Stimulated activated CD4-positive, alpha-beta T cell treated with anti-CD3 and anti-CD28 coated beads, TNF-alpha, amount 100 ng/mL, for 1 hour (primary cell): ENCODE measurements around the gene FOXI3.
A peak's percentile ranks its signal among the peaks of the same experiment; 100 is the strongest.

Experiments
- DNase-seq, 3 donors: peaks; one replicate each; pipeline ENCODE4 v3.0.0-alpha.2; 2020; ENCODE audit warnings: low read depth in 3 of 3, low spot score in 1 of 3

The FOXI3 gene

DNA sequence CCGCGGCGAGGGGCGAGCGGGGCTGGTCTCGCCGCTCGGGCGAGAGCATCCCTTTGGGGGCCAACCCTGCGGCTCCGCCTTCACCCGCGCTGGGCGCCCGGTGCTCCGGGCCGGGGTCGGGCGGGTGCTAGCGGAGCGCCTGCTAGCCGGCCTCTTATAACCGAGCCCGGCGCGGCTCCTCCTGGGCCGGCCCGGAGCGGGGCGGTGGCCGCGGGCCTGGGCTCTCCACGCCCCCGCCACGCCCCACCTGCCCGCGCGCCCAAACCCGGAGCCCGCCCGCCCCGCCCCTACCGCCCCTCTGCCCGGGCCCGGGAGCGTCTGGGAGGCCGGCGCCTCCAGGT is at the start of gene FOXI3:
Gene FOXI3, minus strand, starts transcription at position 129 of the 341 bp plus-strand sequence. CDS start 158 bp downstream, outside the sequence.
- DNase-seq: peak in 1 of 3 donors; percentile 1

DNA sequence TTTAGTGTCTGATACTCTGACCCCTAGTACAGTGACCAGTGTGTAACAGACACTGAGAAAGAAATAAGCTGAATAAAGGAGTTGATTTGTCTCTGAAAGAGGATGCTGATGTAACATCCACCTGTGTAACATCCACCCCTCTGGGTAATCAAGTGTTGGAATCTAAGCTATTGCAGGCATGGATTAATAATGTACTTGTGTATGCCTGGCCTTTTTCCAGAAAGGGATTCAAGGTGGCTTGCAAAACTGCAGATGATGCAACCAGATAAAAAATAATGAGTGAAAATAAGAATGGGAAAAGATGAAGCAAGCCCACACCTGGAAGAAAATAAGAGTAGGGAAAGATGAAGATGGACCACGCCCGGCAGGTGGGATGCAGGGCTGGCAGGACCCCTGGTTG is 48.2 kb upstream of the FOXI3 start:
- DNase-seq: no peak

DNA sequence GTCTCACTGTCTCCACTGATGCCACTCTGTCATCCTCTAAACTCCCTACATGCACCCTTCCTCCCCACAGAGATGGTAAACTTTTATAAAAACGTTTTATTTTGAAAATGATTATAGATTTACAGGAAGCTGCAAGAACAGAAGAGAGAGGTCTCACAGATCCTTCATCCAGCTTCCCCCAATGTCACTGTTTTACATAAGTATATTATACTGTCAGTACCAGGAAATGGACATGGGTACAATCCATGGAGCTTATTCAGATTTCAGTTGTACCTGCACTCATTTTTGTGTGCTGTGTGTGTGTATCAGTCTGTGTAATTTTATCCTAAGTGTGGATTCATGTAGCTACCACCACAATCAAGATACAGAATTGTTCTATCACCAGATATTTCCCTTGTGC is 46.7 kb upstream of the FOXI3 start:
- DNase-seq: no peak

DNA sequence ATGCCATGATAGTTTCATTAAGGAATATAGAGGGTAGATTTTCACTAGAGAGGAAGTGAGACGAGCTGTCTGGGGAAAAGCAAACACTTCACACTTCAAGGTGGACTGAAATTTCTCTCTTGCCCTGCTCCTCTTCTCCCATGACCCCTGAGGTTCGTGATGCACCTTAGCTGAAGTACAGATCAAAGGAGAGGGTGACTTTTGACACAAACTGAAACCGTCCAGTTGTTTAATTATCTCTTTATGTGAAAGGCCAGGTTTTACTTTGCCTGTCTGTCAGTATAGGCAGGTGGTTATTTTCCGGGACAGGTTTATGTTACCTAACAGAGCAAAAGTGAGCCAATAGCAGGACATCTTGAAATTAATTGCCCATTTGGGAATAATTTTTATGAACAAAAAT is 41.0 kb upstream of the FOXI3 start:
- no peak for DNase-seq

DNA sequence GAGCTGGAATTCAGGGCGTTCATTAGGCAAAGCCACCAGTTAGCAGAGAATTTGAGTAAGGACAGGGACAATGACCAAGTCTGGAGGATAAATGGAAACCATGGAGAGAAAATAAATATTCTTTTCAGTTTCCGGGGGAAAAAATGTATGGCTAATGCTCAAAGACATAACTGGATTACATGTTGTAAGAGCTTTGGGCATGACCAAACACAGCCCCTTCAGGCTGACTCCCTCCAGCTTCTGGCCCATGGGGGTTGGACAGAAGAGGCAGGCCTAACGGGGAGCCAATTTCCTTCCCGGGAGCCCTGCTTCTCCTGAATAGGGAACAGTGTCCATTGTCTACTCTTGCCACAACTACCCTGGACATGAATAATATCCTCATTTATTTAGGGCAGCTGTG is 39.5 kb upstream of the FOXI3 start:
- no peak for DNase-seq

DNA sequence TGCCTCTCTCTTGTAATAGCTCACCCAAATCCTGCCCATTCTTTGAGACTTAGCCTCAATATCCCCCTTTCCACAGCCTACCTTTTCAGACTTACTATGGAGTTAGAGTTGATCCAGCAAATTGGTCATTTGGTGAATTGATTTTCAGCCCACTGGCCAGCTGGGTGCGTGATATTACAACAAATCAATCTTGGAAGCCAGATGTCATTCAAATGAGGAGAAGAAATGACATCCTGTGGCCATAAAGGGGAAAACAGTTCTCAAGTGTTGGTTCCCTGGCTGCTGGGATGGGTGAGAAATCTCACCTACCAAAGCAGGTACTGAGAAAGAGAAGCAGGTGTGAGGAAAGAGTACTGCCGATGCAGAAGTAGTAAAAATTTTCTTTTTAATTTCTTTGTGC is 36.7 kb upstream of the FOXI3 start:
- no peak for DNase-seq

DNA sequence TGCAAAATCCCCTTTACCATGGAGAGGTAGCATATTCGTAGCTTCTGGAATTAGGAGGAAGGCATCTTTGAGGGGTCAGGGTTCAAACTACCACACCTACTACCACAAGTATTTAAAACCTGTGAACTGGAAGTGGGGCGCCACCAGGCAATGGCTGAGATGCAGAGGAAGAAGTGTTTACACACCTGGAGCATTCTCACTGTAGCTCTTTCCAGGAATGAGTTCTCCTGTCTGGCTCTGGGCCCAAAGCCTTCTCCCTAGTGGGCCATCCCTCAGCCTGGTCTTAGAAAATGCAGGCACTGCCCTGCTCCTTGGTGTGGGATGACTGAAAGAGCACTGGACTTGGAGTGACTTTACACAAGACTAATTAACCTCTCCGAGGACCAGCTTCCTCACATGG is 30.7 kb upstream of the FOXI3 start:
- DNase-seq: no peak

DNA sequence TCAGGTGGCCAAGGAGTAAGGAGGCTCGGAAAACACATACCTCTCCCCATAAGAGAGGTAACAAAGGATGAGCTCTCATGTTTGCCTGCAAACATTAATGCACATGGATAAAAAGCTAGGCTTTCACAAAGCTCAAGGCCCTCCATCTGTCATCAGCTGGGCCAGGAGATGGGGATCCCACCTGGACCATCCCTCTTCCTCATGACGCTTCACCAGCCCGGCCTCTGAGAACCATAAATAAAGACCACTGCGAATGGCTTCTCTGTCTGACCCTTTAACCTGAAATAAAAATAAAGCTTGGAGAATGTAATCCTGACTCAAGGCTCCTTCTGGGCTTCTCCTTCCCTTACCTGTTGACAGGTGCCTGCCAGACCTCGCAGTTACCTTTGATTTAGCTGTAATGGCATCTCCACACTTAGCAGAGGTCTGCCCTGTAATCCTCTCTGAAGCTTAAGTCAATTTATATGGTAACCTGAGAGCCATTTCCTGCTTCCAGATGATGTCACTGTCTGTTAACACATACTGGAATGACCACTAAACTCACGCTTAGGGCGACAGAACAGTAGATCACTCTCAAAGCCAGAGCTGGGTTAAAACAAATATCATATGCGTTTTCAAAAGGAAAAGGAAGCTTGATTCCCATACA is 29.3 kb upstream of the FOXI3 start:
- no peak for DNase-seq

DNA sequence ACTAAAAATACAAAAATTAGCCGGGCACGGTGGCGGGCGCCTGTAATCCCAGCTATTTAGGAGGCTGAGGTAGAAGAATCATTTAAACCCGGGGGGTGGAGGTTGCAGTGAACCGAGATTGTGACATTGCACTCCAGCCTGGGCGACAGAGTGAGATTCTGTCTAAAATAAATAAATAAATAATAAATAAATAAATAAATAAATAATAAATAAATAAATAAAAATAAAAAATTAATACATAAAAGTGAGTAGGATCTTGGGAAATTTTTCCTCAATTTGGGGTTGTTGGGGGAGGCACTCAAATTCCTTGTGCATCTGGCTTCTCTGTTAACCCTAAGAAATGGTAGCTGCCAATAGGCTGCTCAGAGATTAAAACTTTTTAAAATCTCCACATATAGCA is 20.3 kb upstream of the FOXI3 start:
- no peak for DNase-seq

DNA sequence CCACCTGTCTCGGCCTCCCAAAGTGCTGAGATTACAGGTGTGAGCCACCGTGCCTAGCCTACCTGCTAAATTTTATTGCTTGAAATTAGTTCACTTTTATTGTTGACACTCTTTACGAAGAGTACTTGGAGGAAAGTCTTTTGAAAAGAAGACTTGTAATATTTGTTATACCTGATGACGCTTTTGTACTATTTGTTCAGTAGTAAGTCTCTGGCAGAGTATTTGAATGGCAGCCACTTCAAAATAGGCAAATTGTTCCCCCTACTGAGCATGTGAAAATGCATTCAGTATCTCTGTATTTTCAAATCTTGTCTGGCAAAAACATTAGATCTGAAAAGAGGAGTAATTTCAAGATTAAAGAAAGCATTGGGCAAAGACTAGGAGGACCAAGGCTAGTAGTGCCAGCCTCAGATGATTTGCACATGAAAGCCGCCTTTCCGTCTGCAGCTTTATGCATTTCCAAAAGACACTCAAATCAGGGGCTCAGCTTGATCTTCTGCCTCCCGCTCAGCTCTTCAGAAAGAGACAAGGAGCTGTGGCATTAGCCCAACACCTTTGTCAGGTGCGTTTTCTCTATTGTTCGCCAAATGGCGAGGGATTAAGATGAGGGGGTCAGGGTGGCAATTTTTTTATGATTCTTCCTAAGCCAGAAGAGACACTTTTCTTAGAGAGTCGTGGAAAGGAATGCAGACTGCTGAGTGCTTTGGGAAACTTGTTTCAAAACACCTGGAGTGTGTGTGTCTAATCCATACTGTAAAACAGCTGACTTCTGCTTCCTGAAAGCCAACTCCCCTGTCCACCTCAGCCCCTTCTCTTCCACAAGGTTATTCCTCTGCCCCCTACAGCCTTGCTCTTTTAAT is 18.8 kb upstream of the FOXI3 start:
- DNase-seq: no peak

DNA sequence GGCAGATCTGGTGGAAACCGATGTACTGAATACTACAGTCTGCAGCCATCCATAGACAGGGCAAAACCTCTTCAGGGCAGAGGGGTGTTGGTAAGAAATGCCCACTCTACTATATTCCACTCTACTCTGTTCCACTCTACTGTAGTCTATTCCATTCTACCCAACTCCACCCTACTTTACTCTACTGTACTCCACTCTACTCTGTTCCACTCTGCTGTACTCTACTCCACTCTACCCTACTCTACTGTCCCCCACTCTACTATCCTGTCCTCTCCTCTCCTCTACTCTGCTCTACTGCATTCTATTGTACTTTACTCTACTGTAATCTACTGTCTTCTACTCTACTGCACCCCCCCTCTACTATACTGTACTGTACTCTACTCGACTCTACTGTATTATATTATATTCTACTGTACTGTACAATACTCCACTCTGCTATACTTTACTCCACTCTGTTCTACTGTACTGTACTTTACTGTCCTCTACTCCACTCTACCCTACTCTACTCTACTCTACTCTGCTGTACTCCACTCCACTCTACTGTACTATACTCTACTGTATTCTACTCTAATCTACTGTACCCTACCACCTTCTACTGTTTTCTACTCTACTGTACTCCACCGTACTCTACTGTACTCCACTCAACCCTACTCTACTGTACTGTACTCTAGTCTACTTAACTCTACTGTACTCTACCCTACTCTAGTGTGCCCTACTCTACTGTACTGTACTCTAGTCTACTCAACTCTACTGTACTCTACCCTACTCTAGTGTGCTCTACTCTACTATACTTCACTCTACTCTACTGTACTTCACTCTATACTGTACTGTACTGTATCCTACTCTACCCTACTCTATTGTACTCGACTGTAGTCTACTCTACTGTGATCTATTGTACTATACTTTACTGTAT is 17.0 kb upstream of the FOXI3 start:
- no peak for DNase-seq

DNA sequence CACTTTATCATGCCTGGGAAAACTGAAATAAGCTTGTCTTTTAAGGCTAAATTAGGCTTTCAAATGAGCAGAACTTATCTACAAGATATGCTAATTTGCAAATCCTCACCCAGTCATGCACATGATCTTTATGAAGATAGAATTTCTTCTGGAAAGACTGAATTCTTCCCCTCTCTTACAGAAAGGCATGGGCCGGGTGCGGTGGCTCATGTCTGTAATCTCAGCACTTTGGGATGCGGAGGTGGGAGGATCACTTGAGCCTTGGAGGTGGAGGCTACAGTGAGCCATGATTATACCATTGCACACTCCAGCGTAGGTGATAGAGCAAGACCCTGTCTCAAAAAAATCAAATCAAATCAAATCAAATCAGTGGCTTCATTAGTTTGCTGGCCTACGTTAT is 11.7 kb upstream of the FOXI3 start:
- no peak for DNase-seq

DNA sequence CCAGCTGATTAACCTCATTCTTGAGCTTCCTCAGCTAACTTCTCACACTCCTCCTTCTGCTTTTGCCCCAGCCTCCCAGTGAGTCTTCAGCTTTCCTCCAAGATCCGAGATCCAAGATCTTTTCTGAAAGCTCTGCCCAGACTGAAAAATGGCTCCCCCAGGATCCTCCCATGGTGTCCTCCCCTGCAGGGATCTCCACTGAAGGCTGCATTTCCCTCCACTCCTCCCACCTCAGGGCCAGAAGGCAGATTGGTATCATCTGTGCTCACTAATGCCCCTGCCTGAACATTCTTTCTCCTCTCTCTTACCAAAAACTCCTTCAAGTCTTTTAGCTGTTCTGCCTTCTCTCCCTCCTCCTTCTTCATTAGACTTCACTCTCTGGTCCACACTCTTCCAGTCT is 6.1 kb upstream of the FOXI3 start:
- no peak for DNase-seq

DNA sequence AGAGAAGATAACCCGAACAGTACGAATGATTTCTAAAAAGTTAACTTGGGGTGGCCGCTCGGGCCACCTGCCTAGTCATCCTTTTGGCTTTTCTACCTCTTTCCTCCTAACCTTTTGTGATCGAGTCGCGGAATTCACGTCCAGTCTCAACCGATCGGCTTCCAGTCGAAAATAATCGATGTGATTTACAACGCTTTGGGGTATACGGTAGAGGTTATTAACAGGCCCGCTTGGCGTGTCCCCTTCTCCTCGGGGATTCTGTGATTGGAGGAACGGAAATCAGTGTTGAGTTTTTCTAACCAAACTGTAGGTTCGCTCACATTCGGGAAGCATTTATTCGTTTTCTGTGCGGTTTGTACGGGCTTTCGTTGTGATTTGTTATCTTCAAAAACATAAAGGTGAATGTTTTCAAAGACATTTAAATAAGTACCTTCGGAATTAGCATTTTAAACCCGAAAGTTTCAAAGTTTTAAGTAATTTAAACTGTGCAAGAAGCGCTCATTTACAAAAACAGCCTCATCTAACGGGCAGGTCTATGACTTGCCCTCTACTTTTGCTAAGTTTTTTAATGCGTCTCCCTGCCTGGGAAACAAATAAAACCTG is 588 bp upstream of the FOXI3 start:
- DNase-seq: no peak

DNA sequence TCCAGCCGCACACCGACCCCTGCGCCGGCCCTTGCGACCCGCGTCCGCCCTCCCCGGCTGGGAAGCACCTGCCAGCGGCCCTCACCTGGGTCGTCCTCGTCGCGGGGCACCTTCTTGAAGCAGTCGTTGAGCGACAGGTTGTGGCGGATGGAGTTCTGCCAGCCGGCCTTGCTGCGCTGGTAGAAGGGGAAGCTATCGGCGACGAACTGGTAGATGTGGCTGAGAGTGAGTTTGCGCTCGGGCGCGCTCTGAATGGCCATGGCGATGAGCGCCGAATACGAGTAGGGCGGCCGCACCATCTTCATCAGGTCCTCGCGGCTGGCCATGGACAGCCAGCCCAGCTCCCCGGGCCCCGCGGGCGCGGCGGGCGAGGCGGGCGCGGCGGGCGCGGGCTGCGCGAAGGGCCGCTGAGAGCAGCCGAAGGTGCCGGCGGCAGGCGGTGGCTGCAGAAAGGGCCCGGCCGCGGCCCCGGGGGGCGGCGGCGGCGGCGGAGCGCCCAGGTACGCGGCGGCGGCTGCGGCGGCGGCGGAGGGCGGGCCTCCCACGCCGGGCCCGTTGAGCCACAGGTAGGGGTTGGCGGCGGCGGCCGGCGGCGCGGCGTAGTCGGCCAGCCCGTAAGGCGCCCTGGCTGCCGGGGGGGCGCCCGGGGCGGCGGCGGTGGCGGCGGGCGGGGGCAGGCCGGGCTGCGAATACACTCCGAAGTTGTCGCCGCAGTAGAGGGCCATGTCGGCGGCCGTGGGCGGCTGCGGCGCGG is 505 bp downstream of the FOXI3 start:
- peak in 1 of 3 donors; percentile 8 for DNase-seq

DNA sequence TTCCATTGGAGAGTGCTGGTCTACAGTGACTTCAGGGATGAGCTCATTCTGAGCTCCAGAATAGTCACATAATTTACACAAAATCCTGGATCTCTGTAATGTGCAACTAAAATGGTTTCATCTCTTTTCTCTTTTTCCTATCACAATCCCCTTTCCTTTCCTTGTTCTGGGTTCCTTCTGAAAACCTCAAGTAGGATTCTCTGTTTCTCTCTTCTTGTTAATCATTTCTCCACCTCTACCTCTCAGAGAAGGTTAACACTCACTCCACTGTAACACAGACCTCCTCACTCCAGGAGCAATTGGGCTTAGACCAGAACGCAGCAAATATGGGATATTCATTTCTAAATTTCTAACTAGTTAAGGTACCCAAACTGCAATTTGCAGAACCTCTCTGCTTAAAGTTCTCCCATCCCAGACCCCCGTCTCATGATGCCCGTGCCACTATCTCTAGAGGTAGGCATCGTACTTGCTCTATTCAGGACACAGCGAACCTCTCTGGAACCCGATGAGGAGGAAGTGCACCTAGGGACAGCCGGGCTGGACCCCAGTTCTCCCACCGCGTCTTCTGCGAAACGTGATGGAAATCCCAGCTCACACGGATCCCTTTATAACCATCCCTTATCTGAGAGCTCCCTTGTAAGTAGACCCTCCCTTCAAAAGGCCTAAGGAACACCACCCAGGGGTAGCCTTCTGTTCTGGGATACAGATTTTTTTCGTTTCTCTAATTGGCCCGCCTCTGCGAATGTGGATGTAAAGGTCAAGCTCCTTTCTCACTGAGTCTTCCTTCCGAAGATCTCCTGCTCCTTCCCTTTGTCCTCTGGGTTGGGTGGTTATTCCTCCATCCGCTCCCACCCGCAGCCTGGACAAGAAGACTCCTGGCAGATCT is 1.3 kb downstream of the FOXI3 start:
- DNase-seq: no peak

DNA sequence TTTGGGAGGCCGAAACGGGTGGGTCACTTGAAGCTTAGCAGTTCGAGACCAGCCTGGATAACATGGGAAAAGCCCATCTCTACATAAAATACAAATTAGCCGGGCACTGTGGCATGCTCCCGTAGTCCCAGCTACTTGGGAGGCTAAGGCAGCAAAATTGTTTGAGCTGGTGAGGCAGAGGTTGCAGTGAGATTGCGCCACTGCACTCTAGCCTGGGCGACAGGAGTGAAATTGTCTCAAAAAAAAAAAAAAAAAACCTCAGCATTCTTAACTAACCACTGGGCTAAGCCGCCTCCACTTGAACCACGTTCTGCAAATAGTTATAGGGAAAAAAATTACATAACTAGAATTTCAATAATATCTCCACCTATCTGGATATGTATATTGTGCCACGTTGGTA is 2.3 kb downstream of the FOXI3 start:
- no peak for DNase-seq

DNA sequence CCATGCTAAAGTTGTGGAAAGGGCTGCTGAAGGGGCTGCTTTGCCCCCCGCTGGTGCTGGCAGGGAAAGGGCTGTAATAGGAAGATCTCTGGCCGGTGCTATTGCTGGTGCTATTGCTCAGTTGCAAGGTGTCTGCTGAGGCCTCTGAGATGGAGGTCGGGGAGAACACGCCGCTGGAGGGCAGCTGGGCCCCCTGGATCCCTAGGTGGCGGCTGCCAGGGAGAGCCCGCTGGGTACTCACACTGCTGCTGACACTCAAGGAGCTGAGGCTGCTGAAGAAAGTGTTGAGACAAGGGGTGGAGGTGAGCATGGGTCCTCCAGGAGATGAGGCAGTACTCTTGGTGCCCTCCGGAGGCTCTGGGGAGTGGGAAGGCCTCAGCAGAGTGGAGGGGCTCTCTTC is 4.2 kb downstream of the FOXI3 start:
- DNase-seq: no peak

DNA sequence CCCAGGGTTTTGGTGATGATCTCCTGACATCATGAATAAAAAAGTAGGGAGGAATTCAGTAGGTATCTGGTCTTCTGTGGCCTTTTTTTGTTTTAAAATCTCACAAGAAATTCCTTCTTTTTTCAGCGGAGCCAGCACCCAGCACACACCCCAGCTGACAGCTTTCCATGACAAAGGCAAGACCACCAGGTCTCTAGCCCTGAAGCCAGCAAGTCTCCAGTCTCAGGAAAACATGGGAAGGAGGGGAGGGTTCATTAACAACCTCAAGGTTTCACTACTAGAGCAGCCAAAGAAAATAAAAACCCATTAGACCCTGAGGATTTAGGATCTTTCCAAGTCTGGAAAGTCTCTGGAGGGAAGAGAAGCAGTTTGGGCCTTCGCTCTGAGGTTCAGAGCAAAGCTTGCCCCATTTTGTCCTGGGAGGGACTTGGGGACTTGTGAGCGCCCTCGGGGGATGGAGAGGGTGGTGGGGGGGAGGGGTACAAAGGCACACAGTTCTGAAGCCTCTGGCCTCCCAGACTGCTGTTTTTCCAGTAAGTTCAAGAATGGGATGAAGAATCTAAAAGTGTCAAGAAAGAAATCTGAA is 9.0 kb downstream of the FOXI3 start:
- DNase-seq: no peak
